Calu3 (cell line): ENCODE measurements around the gene STRA8. TPM values are rescaled to one million over a fixed set of nuclear protein-coding genes. Genes with fewer than 3 reads are reported as not detected.

ENCODE experiments used
- BruUV-seq: library from RNA; stranded (reverse); fragments of 400-500 nt; replicated peaks from 2 replicates; lab custom pipeline; 2021; lab: Mats Ljungman, UMichigan
- CTCF ChIA-PET: fragments of 300-600 bp; sonication (Branson Sonifier 250); formaldehyde crosslinking; loops from one replicate; lab custom pipeline; 2022; ENCODE audit warnings: antibody characterized with exemption; lab: Charles Lee
- DNase-seq: peaks from one replicate; pipeline ENCODE4 v3.0.0; 2022
- H3K27ac Mint-ChIP-seq: one replicate; pipeline ENCODE4 v1.8.0; 2022; ENCODE audit warnings: mixed read lengths; ENCODE audit not compliant: unreplicated experiment
- H3K27me3 Mint-ChIP-seq: one replicate; pipeline ENCODE4 v1.8.0; 2022; ENCODE audit warnings: mixed read lengths; ENCODE audit not compliant: unreplicated experiment
- H3K36me3 Mint-ChIP-seq: one replicate; pipeline ENCODE4 v1.8.0; 2022; ENCODE audit warnings: mild to moderate bottlenecking, moderate library complexity, mixed read lengths; ENCODE audit not compliant: insufficient read depth, unreplicated experiment
- H3K4me1 Mint-ChIP-seq: one replicate; pipeline ENCODE4 v1.8.0; 2022; ENCODE audit warnings: mild to moderate bottlenecking, low read depth, mixed read lengths; ENCODE audit not compliant: unreplicated experiment
- H3K4me3 Mint-ChIP-seq: one replicate; pipeline ENCODE4 v1.8.0; 2022; ENCODE audit warnings: mild to moderate bottlenecking, low read depth, moderate library complexity, mixed read lengths; ENCODE audit not compliant: unreplicated experiment
- H3K9me3 Mint-ChIP-seq: one replicate; pipeline ENCODE4 v1.8.0; 2022; ENCODE audit warnings: low read depth, mixed read lengths; ENCODE audit not compliant: unreplicated experiment
- CTCF ChIP-seq: fragments of 200-600 bp; IDR thresholded peaks from one replicate; pipeline ENCODE4 v1.8.0; 2022; ENCODE audit warnings: antibody characterized with exemption; ENCODE audit not compliant: unreplicated experiment
- intact Hi-C: fragments of 100-400 bp; cut with micrococcal nuclease; formaldehyde crosslinking; loops from one replicate; pipeline ENCODE4 v1.10.0; 2022; ENCODE audit not compliant: unreplicated experiment
- total RNA-seq: library from RNA; stranded (reverse); gene quantifications from 2 replicates; pipeline ENCODE4 v1.2.3, GENCODE V29; 2022

Gene STRA8
- total RNA-seq, 1 experiment from 2014 or later = not detected

- H3K27ac Mint-ChIP-seq = no peak overlapping the region
- TF ChIP-seq CTCF = no peak
- no peaks in the 10 kb centered on the region for H3K4me1 Mint-ChIP-seq
Observed at GRCh38 chr7:135199439-135199838, 34.2 kb upstream of the STRA8 start.

GRCh38 chr7:135200821-135201331 is 32.8 kb upstream of the STRA8 start:
- no TSS peak for BruUV-seq
- TF ChIP-seq CTCF = no peak
- no peak overlapping the region for H3K27ac Mint-ChIP-seq
- H3K36me3 Mint-ChIP-seq = peaks cover 9% of the 10 kb centered on the region
- no peaks in the 10 kb centered on the region for H3K9me3 Mint-ChIP-seq
- H3K27me3 Mint-ChIP-seq = no peaks in the 10 kb centered on the region
- CTCF ChIA-PET = no interaction called here
- intact Hi-C loops = no loop called here
- no peak overlapping the region for H3K4me3 Mint-ChIP-seq
- DNase-seq = no peak
- no peaks in the 10 kb centered on the region for H3K4me1 Mint-ChIP-seq

More at GRCh38 chr7:135199439-135199838, 34.2 kb upstream of the STRA8 start:
- Mint-ChIP-seq H3K4me3 (no peak overlapping the region), H3K27me3 (no peaks in the 10 kb centered on the region), H3K9me3 (no peaks in the 10 kb centered on the region), H3K36me3 (peaks cover 12% of the 10 kb centered on the region)
- BruUV-seq = no TSS peak
- intact Hi-C loops = no loop called here
- CTCF ChIA-PET = no interaction called here
- no peak for DNase-seq

GRCh38 chr7:135201350-135201749 is 32.3 kb upstream of the STRA8 start:
- no TSS peak for BruUV-seq
- no peak for DNase-seq
- peaks cover 7% of the 10 kb centered on the region for H3K36me3 Mint-ChIP-seq

GRCh38 chr7:135204341-135204749 is 29.3 kb upstream of the STRA8 start:
- Mint-ChIP-seq H3K4me1 (peaks cover 15% of the 10 kb centered on the region), H3K9me3 (no peaks in the 10 kb centered on the region), H3K27me3 (no peaks in the 10 kb centered on the region), H3K36me3 (no peaks in the 10 kb centered on the region), H3K4me3 (no peak overlapping the region), H3K27ac (no peak overlapping the region)
- CTCF ChIA-PET = no interaction called here
- intact Hi-C loops = no loop called here
- no peak for DNase-seq
- no TSS peak for BruUV-seq
- TF ChIP-seq CTCF = no peak

More at GRCh38 chr7:135201350-135201749, 32.3 kb upstream of the STRA8 start:
- H3K4me3 Mint-ChIP-seq = no peak overlapping the region
- intact Hi-C loops = no loop called here
- TF ChIP-seq CTCF = no peak
- H3K27me3 Mint-ChIP-seq = no peaks in the 10 kb centered on the region
- H3K4me1 Mint-ChIP-seq = no peaks in the 10 kb centered on the region
- no peaks in the 10 kb centered on the region for H3K9me3 Mint-ChIP-seq
- H3K27ac Mint-ChIP-seq = no peak overlapping the region
- CTCF ChIA-PET = no interaction called here
